Measurements from ENCODE around the gene SNRPD2. TPM values are rescaled to one million over a fixed set of nuclear protein-coding genes. Genes with fewer than 3 reads are reported as not detected.

SNRPD2 gene
- total RNA-seq (361 and 362 TPM in 2 replicates), polyA plus RNA-seq (440 and 635 TPM in 2 replicates), polyA minus RNA-seq (ENCODE audit: low replicate concordance) (180 and 223 TPM in 2 replicates)
- polyA plus RNA-seq (2012): 700 and 741 TPM in 2 replicates

DNA sequence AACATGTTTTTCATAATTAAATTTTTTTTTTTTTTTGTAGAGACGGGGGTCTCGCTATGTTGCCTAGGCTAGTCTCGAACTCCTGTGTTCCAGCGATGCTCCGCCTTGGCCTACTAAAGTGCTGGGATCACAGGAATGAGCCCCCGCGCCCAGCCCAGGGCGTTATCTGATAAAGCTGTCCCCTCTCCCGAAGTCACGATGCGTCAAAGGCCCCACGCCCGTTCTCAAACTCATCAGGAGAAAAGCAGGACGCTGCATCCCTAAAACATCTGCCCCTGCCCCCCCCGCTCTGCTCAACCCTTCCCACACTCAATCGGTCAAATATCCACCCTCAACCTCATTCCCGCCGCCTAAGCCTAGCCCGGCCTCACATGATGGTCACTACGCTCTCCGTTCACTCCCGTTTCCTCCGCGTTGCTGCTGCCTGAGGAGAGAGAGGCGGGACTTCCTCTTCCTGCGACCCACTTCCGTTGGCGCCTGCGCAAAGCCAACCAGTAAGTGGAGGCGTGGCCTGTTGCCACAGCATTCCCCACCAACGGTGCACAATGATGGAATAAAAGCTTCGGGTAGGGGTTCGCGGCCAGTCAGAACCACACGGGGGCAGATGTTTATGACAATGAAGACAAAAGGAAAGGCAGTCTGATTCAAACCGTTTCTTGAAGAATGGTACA is at the start of gene SNRPD2:
SNRPD2 (minus strand) TSS at position 438 of the 671 bp plus-strand sequence; CDS start at position 373, 65 bp downstream.
- Histone ChIP-seq H3K79me2 (ENCODE audit: control insufficient read depth, insufficient read depth, low read length) (peaks cover 14% of the 10 kb centered on the region), H3K36me3 (ENCODE audit: control insufficient read depth, insufficient read depth, low read length) (peaks cover 17% of the 10 kb centered on the region), H3K4me2 (ENCODE audit: extremely low read depth, insufficient read depth, low read length) (peak within 1 kb of the TSS; percentile 68), H3K27ac (ENCODE audit: insufficient read depth, low read length) (peak within 1 kb of the TSS; percentile 94), H3K9me3 (ENCODE audit: control insufficient read depth, insufficient read depth, low read depth, low read length) (no peaks in the 10 kb centered on the region), H3K4me1 (ENCODE audit: control insufficient read depth, extremely low read depth, insufficient read depth, low read length) (no peaks in the 10 kb centered on the region), H3K9ac (ENCODE audit: insufficient read depth, low read length) (peak within 1 kb of the TSS; percentile 95), H2AFZ (ENCODE audit: low read length) (peak within 1 kb of the TSS; percentile 86), H3K27me3 (ENCODE audit: control insufficient read depth, insufficient read depth, low read length) (no peaks in the 10 kb centered on the region), H3K4me3 (replicated peaks in 1 of 4; ENCODE audit: control extremely low read depth in 1 of 4, insufficient read depth in 1 of 4, low read depth in 3 of 4, low read length in 4 of 4) (peak within 1 kb of the TSS; percentile 72 to 96 (median 86)), H4K20me1 (ENCODE audit: control insufficient read depth, extremely low read depth, insufficient read depth, low read length) (no peaks in the 10 kb centered on the region)
- DNase-seq (ENCODE audit: low read depth in 2 of 2): peak; percentile 92 to 95
- TF ChIP-seq, protein P1, sequence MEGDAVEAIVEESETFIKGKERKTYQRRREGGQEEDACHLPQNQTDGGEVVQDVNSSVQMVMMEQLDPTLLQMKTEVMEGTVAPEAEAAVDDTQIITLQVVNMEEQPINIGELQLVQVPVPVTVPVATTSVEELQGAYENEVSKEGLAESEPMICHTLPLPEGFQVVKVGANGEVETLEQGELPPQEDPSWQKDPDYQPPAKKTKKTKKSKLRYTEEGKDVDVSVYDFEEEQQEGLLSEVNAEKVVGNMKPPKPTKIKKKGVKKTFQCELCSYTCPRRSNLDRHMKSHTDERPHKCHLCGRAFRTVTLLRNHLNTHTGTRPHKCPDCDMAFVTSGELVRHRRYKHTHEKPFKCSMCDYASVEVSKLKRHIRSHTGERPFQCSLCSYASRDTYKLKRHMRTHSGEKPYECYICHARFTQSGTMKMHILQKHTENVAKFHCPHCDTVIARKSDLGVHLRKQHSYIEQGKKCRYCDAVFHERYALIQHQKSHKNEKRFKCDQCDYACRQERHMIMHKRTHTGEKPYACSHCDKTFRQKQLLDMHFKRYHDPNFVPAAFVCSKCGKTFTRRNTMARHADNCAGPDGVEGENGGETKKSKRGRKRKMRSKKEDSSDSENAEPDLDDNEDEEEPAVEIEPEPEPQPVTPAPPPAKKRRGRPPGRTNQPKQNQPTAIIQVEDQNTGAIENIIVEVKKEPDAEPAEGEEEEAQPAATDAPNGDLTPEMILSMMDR (conservative IDR thresholded peaks at IDR 0.05 in 1 of 2, IDR thresholded peaks at IDR 0.05 in 1 of 2; ENCODE audit: low read depth in 1 of 2, low read length in 2 of 2): no peak

DNA sequence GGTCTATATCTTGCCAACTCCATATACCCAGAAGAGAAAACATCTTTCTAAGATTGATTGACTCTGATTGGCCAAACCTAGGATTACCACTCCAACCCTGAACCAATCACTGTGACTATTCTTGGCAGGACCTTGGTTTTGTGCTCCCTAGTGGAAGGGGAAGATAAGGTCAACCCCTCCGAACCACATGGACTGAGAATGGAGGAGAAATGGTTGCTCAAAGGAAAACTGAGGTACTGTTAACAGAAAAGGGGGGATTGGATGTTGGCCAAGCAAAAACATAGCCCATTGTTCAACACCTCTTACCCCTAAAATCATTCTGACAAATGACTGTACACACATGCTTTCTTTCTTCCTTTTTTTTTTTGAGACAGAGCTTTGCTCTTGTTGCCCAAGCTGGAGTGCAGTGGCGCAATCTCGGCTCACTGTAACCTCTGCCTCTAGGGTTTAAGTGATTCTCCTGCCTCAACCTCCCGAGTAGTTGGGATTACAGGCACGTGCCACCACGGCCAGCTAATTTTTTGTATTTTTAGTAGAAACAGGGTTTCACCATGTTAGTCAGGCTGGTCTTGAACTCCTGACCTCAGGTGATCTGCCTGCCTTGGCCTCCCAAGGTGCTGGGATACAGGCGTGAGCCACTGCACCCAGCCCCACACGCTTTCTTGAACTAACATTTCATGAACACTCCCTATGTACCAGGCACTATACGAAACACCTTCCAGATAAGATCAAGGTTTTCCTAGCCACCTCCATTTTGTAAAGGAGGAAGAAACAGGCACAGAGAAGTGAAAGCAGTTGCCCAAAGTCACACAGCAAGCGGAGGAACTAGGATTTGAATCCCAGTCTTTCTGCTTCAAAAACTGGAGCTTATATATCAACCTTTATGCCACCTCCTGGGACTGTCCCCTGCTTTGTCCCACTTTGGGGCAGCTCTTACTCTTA is 48.0 kb upstream of the SNRPD2 start:
- no peaks in the 10 kb centered on the region for H4K20me1 ChIP-seq (ENCODE audit: control insufficient read depth, extremely low read depth, insufficient read depth, low read length)
- H3K9ac ChIP-seq (ENCODE audit: insufficient read depth, low read length): no peak overlapping the region
- no peaks in the 10 kb centered on the region for H3K9me3 ChIP-seq (ENCODE audit: control insufficient read depth, insufficient read depth, low read depth, low read length)
- H3K27ac ChIP-seq (ENCODE audit: insufficient read depth, low read length): no peak overlapping the region
- no peaks in the 10 kb centered on the region for H3K79me2 ChIP-seq (ENCODE audit: control insufficient read depth, insufficient read depth, low read length)
- DNase-seq (ENCODE audit: low read depth in 2 of 2): no peak
- H3K4me3 ChIP-seq (replicated peaks in 1 of 4; ENCODE audit: control extremely low read depth in 1 of 4, insufficient read depth in 1 of 4, low read depth in 3 of 4, low read length in 4 of 4): no peak overlapping the region
- H3K27me3 ChIP-seq (ENCODE audit: control insufficient read depth, insufficient read depth, low read length): peaks cover 7% of the 10 kb centered on the region
- H3K4me2 ChIP-seq (ENCODE audit: extremely low read depth, insufficient read depth, low read length): no peak overlapping the region
- TF ChIP-seq, protein P1 (conservative IDR thresholded peaks at IDR 0.05 in 1 of 2, IDR thresholded peaks at IDR 0.05 in 1 of 2; ENCODE audit: low read depth in 1 of 2, low read length in 2 of 2): no peak
- TF ChIP-seq EZH2 (IDR thresholded peaks at IDR 0.05; ENCODE audit: low read length, missing control alignments): no peak
- no peaks in the 10 kb centered on the region for H3K4me1 ChIP-seq (ENCODE audit: control insufficient read depth, extremely low read depth, insufficient read depth, low read length)
- H2AFZ ChIP-seq (ENCODE audit: low read length): no peak overlapping the region
- H3K36me3 ChIP-seq (ENCODE audit: control insufficient read depth, insufficient read depth, low read length): no peaks in the 10 kb centered on the region

DNA sequence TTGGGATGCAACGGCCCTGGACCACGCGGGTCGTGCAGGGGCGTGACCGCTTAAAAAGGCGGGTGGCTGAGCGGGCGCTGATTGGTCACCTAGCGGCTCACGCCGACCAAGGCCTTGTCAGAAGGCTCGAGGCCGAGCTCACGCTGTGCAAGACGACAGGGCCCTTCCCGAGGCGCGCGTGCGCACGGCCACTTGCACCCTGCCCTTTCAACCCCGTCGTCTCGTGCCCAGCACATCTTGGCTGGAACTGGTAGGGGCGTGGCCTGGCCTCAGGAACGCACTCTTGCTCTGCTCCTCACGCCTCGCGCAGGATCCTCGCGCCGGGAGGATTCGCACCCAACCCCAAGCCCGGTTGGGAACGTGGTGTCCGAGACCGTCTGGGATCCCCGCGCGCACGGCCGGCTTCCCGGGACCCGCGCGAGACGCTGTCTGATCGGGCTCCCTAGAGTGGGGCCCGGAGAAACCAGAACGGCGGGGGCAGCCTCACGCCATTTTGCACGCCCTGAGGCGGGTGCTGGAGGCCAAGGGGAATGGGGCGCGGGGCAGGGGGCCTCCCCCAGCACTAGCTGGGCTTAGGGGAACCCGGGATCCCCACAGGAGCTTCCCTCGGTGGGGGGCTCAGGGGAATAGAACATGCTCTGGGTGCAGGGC is 41.5 kb upstream of the SNRPD2 start, which contains the start of gene MEIOSIN:
MEIOSIN (plus strand) TSS at position 280 of the 651 bp plus-strand sequence. CDS start 1,938 bp downstream, outside the sequence.
- H3K27ac ChIP-seq (ENCODE audit: insufficient read depth, low read length): no peak within 1 kb of the TSS
- H3K9ac ChIP-seq (ENCODE audit: insufficient read depth, low read length): no peak within 1 kb of the TSS
- no peaks in the 10 kb centered on the region for H3K36me3 ChIP-seq (ENCODE audit: control insufficient read depth, insufficient read depth, low read length)
- H3K4me1 ChIP-seq (ENCODE audit: control insufficient read depth, extremely low read depth, insufficient read depth, low read length): no peaks in the 10 kb centered on the region
- no peaks in the 10 kb centered on the region for H3K9me3 ChIP-seq (ENCODE audit: control insufficient read depth, insufficient read depth, low read depth, low read length)
- peaks cover 15% of the 10 kb centered on the region for H3K79me2 ChIP-seq (ENCODE audit: control insufficient read depth, insufficient read depth, low read length)
- no peak for TF ChIP-seq EZH2 (IDR thresholded peaks at IDR 0.05; ENCODE audit: low read length, missing control alignments)
- TF ChIP-seq, protein P1 (conservative IDR thresholded peaks at IDR 0.05 in 1 of 2, IDR thresholded peaks at IDR 0.05 in 1 of 2; ENCODE audit: low read depth in 1 of 2, low read length in 2 of 2): no peak
- no peak within 1 kb of the TSS for H3K4me2 ChIP-seq (ENCODE audit: extremely low read depth, insufficient read depth, low read length)
- no peak within 1 kb of the TSS for H3K4me3 ChIP-seq (replicated peaks in 1 of 4; ENCODE audit: control extremely low read depth in 1 of 4, insufficient read depth in 1 of 4, low read depth in 3 of 4, low read length in 4 of 4)
- H2AFZ ChIP-seq (ENCODE audit: low read length): no peak within 1 kb of the TSS
- no peaks in the 10 kb centered on the region for H3K27me3 ChIP-seq (ENCODE audit: control insufficient read depth, insufficient read depth, low read length)
- no peaks in the 10 kb centered on the region for H4K20me1 ChIP-seq (ENCODE audit: control insufficient read depth, extremely low read depth, insufficient read depth, low read length)
- no peak for DNase-seq (ENCODE audit: low read depth in 2 of 2)

All from fibroblast of lung (primary cell).